ENCODE results near the gene F10.

Gene F10

DNA sequence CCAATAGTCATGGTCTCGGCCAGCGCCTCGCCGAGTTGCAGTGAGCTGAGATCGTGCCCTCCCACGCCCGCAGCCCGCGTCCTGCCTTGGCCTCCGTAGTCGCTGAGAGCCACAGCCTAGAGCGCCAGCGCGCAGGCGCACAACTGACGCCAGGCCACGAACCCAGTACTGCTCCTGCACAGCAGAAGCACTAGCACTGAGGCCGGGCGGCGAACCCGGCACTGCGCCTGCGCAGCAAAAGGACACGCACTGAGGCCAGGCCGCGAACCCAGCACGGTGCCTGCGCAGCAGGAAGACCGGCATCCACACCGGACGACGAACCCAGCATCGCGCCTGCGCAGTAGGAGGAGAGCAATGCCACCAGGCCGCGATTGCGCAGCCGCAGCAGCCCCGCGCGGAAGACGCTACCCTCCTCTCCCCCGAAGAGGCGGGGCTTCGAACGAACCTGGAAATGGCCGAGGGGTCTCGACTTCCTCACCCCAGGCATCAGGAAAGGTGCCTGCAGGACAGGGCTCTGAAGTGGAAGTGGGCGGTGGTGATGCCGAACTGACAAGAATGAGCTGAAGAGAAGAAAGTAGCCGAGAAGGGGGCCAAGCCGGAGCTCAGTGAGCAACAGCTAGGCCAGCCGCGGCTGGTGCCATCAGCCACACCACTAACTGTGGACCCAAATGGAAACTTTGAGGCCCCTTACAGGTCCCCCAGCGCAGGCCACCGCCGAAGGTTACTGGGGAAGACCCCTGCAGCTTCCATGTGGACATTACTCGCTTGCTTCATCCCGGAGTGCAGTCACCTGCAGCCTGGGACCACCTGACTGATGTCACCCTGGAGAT, 7.5 kb downstream of the F10 start:
- no peak for DNase-seq (ENCODE audit: extremely low read depth, low read depth)
- TF ChIP-seq, protein P1, sequence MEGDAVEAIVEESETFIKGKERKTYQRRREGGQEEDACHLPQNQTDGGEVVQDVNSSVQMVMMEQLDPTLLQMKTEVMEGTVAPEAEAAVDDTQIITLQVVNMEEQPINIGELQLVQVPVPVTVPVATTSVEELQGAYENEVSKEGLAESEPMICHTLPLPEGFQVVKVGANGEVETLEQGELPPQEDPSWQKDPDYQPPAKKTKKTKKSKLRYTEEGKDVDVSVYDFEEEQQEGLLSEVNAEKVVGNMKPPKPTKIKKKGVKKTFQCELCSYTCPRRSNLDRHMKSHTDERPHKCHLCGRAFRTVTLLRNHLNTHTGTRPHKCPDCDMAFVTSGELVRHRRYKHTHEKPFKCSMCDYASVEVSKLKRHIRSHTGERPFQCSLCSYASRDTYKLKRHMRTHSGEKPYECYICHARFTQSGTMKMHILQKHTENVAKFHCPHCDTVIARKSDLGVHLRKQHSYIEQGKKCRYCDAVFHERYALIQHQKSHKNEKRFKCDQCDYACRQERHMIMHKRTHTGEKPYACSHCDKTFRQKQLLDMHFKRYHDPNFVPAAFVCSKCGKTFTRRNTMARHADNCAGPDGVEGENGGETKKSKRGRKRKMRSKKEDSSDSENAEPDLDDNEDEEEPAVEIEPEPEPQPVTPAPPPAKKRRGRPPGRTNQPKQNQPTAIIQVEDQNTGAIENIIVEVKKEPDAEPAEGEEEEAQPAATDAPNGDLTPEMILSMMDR (IDR thresholded peaks at IDR 0.05; ENCODE audit: low read depth, low read length, missing control alignments): no peak
- no peak overlapping the region for H3K4me3 ChIP-seq (replicated peaks; ENCODE audit: low read depth, low read length)

DNA sequence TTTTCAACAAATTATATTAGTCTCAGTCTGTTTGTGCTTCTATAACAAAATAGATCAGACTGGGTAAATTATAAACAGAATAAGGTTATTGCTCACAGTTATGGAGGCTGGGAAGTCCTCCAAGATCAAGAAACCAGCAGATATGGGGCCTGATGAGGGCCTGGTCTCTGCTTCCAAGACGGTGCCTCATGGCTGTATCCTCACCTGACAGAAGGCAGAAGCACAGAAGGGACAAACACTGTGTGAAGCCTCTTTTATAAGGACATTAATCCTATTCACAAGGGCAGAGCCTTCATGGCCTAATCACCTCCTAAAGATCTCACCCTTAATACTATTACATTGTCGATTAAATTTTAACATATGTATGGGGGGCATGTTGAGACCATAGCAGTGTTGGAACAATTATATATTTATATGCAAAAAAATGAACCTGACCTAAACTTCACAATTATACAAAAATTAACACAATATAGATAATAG, 12.7 kb downstream of the F10 start:
- TF ChIP-seq, protein P1 (IDR thresholded peaks at IDR 0.05; ENCODE audit: low read depth, low read length, missing control alignments): no peak
- no peak for DNase-seq (ENCODE audit: extremely low read depth, low read depth)
- H3K4me3 ChIP-seq (replicated peaks; ENCODE audit: low read depth, low read length): no peak overlapping the region

DNA sequence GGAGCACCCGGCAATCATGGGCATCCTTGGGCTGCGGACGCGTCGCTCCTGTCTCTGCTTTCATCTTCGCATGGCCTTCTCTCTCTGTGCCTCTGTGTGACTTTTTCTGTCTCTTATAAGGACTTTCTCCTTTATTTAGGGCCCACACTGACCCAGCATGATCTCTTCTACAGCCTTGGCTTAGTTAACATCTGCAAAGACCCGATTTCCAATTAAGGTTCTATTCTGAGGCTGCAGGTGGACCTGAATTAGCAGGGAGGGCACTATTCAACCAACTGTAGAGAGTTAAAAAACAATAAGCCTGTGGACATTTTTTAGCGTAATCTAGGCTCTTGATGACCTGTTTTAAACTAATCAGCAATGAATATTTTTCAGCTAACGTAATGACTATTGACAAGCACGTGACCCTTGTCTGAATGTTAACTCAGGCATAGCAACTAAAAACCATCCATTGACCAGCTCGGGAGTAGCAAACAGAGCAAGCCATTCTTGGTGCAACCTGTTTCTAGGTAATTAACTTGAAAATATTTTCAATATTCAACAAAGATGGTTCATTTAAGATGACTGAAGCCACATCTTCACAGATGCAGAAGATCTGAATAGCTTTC, 15.2 kb downstream of the F10 start:
- no peak overlapping the region for H3K4me3 ChIP-seq (replicated peaks; ENCODE audit: low read depth, low read length)
- TF ChIP-seq, protein P1 (IDR thresholded peaks at IDR 0.05; ENCODE audit: low read depth, low read length, missing control alignments): no peak
- no peak for DNase-seq (ENCODE audit: extremely low read depth, low read depth)

DNA sequence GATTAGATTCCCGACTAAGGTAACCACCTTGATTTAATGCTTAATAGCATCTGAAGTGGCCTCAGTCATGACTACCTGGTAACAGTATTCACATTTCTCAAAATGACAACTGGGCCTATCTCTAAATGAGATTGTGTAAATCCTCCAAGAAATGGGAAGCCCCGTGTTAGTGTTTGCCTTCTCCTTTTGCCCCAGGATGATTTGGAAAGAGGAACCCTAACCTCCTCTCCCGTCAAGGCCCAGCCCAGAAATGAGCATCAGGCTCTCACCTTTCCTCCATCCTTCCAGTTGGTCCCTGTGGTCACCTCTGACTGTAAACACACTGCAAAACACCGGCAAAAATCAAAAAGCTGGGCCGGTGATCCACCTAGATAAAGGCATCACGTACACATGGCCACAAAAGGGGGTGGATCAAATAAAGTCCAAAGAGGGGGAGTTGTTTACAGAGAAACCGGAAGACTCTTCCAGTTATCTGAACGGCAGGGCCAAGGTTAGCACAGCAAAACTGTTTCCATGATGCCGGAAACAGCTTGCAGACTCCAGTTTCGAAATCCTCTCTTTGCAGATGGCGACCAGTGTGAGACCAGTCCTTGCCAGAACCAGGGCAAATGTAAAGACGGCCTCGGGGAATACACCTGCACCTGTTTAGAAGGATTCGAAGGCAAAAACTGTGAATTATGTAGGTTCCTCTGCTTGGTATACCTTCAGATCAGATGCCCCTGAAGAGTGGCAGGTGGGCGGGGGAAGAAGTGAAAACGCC, 16.4 kb downstream of the F10 start:
- DNase-seq (ENCODE audit: extremely low read depth, low read depth): no peak
- H3K4me3 ChIP-seq (replicated peaks; ENCODE audit: low read depth, low read length): no peak overlapping the region
- TF ChIP-seq, protein P1 (IDR thresholded peaks at IDR 0.05; ENCODE audit: low read depth, low read length, missing control alignments): no peak

DNA sequence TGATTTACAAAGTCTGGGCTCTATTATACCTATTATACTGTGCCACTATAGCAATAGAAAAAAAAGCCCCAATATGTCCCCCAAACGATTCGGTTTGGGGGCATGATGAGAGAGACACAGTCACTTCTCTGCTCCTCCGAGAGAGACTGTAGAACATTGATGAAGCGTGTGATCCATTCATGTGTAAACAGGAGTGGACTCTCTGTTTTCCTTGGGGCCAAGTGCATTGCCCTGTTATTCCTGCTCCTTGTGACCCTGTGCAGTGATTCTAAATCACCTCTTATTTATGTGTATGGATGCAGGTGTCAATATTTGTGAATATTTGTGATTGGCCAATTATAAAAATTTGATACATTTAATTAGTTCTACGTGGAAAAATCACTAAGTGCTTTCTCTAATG, 17.0 kb downstream of the F10 start:
- no peak for DNase-seq (ENCODE audit: extremely low read depth, low read depth)
- TF ChIP-seq, protein P1 (IDR thresholded peaks at IDR 0.05; ENCODE audit: low read depth, low read length, missing control alignments): no peak
- no peak overlapping the region for H3K4me3 ChIP-seq (replicated peaks; ENCODE audit: low read depth, low read length)

DNA sequence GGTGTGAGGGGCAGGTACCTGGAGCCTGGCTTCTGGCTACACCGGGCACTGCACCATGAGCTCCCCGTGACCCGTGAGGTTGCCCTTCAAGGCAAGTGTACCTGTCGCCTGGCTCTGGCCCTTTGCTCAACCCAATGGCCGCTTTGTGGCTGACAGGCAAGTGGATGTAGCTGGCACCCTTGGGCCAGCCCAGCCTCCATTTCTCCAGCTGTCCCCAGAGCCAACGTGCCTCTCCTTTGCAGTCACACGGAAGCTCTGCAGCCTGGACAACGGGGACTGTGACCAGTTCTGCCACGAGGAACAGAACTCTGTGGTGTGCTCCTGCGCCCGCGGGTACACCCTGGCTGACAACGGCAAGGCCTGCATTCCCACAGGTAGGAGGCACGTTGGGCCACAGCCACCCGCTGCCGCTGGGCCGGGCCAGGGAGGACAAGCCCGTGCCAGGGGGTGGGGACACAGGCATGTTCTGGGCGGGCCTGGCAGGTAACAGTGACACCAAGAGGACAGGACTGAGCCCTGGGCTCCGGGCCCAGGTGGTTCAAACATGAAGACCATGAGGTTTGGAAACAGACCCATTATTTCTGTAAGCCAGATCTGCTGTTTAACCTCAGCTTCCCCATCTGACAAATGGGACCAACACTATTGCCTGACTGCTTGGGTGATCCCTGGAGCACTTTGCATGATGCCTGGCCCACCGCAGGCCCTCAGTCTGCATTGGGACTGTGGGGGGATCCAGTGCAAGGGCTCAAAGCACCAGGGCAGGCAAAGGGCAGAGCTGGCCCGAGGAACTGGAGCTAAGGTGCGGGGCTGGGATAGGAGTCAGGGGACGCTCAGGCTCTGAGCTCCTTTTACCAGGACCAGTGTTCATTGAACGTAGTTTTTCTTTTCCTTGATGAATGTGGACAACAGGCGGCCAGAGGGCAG, 18.3 kb downstream of the F10 start:
- DNase-seq (ENCODE audit: extremely low read depth, low read depth): no peak
- H3K4me3 ChIP-seq (replicated peaks; ENCODE audit: low read depth, low read length): no peak overlapping the region
- TF ChIP-seq, protein P1 (IDR thresholded peaks at IDR 0.05; ENCODE audit: low read depth, low read length, missing control alignments): no peak

All from HFF-Myc (cell line).